ENCODE results near the gene HBM.
"Not testable (repeated sequence)": the region's sequence is repeated elsewhere in the genome, so short reads cannot be mapped to it uniquely, and the experiment has no call there.

DNA sequence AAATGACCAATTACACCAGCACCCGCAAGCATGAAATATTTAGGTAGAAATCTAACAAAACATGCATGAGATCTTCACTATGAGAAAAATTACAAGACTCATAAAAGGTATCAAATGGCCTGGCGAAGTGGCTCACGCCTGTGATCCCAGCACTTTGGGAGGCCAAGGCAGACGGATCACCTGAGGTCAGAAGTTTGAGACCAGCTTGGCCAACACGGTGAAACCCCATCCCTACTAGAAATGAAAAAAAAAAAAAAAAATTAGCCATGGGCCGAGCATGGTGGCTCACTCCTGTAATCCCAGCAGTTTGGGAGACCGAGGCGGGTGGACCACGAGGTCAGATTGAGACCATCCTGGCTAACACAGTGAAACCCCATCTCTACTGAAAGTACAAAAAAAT is 38.3 kb downstream of the HBM start:
- TF ChIP-seq, protein P1, sequence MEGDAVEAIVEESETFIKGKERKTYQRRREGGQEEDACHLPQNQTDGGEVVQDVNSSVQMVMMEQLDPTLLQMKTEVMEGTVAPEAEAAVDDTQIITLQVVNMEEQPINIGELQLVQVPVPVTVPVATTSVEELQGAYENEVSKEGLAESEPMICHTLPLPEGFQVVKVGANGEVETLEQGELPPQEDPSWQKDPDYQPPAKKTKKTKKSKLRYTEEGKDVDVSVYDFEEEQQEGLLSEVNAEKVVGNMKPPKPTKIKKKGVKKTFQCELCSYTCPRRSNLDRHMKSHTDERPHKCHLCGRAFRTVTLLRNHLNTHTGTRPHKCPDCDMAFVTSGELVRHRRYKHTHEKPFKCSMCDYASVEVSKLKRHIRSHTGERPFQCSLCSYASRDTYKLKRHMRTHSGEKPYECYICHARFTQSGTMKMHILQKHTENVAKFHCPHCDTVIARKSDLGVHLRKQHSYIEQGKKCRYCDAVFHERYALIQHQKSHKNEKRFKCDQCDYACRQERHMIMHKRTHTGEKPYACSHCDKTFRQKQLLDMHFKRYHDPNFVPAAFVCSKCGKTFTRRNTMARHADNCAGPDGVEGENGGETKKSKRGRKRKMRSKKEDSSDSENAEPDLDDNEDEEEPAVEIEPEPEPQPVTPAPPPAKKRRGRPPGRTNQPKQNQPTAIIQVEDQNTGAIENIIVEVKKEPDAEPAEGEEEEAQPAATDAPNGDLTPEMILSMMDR (conservative IDR thresholded peaks at IDR 0.05; ENCODE audit: low read depth, low read length), result not testable (repeated sequence)
- TF ChIP-seq EZH2 (IDR thresholded peaks at IDR 0.05; ENCODE audit: borderline replicate concordance, low read depth, low read length, poor library complexity, severe bottlenecking), result not testable (repeated sequence)

Data from A673 (cell line).